ENCODE data around the gene EFCAB3. TPM values are rescaled to one million over a fixed set of nuclear protein-coding genes. Genes with fewer than 3 reads are reported as not detected.
"Not testable (repeated sequence)": the region's sequence is repeated elsewhere in the genome, so short reads cannot be mapped to it uniquely, and the experiment has no call there.

Gene EFCAB3
- not detected for total RNA-seq

GRCh38 chr17:62380253-62380652, at the start of gene EFCAB3:
TSS of gene EFCAB3 (plus strand) at chr17:62380553. CDS start at chr17:62382980, 2,427 bp downstream.
- no peak for ATAC-seq
- no peak within 1 kb of the TSS for H3K27ac Mint-ChIP-seq
- H3K9me3 Mint-ChIP-seq (ENCODE audit: low read depth), result no peaks in the 10 kb centered on the region
- CTCF ChIA-PET, result no interaction called here
- POLR2A ChIA-PET, result no interaction called here
- peaks cover 8% of the 10 kb centered on the region for H3K27me3 Mint-ChIP-seq
- no peaks in the 10 kb centered on the region for H3K36me3 Mint-ChIP-seq (ENCODE audit: low read depth)
- H3K4me1 Mint-ChIP-seq, result no peaks in the 10 kb centered on the region
- DNase-seq, result no peak
- intact Hi-C loops (cut with DNase I, micrococcal nuclease), result no loop called here
- no peak within 1 kb of the TSS for H3K4me3 Mint-ChIP-seq

DNA sequence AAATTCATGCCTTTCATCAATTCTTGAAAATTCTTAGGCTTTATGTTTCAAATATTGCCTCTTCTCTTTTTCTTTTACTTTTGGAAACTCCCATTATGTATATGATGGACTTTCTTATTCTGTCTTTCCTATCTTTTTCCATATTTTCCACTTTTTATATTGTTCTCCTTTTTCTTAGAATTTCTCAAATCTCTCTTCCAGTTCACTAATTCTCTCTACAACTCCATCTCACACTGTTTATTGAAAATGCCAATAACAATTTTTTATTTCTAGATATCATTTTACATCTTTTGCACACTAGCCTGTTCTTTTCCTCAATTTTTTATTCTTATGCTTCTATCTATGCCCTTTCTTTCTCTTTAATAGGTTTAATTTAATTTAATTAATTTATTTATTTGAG, 43.8 kb upstream of the EFCAB3 start:
- H3K27ac Mint-ChIP-seq, result no peak overlapping the region
- ATAC-seq, result no peak
- peaks cover 2% of the 10 kb centered on the region for H3K36me3 Mint-ChIP-seq (ENCODE audit: low read depth)
- no peak for DNase-seq
- H3K27me3 Mint-ChIP-seq, result peaks cover 3% of the 10 kb centered on the region
- no peaks in the 10 kb centered on the region for H3K4me1 Mint-ChIP-seq
- intact Hi-C loops (cut with DNase I, micrococcal nuclease), result no loop called here
- peaks cover 3% of the 10 kb centered on the region for H3K9me3 Mint-ChIP-seq (ENCODE audit: low read depth)
- H3K4me3 Mint-ChIP-seq, result no peak overlapping the region
- ChIA-PET POLR2A (no interaction called here), CTCF (no interaction called here)

GRCh38 chr17:62343764-62344270, 36.5 kb upstream of the EFCAB3 start:
- peaks cover 26% of the 10 kb centered on the region for H3K27me3 Mint-ChIP-seq
- no peak overlapping the region for H3K4me3 Mint-ChIP-seq
- CTCF ChIA-PET, result no interaction called here
- intact Hi-C loops (cut with DNase I, micrococcal nuclease), result no loop called here
- no peaks in the 10 kb centered on the region for H3K4me1 Mint-ChIP-seq
- no peak for ATAC-seq
- H3K27ac Mint-ChIP-seq, result no peak overlapping the region
- no peak for DNase-seq
- no peaks in the 10 kb centered on the region for H3K9me3 Mint-ChIP-seq (ENCODE audit: low read depth)
- POLR2A ChIA-PET, result no interaction called here
- H3K36me3 Mint-ChIP-seq (ENCODE audit: low read depth), result no peaks in the 10 kb centered on the region

- Mint-ChIP-seq H3K36me3 (ENCODE audit: low read depth) (no peaks in the 10 kb centered on the region), H3K9me3 (ENCODE audit: low read depth) (no peaks in the 10 kb centered on the region), H3K4me1 (no peaks in the 10 kb centered on the region), H3K4me3 (no peak overlapping the region), H3K27me3 (peaks cover 26% of the 10 kb centered on the region), H3K27ac (no peak overlapping the region)
- ChIA-PET CTCF (no interaction called here), POLR2A (no interaction called here)
- intact Hi-C loops (cut with DNase I, micrococcal nuclease), result no loop called here
- no peak for DNase-seq
- ATAC-seq, result no peak
Observed at GRCh38 chr17:62351176-62351575, 29.2 kb upstream of the EFCAB3 start.

DNA sequence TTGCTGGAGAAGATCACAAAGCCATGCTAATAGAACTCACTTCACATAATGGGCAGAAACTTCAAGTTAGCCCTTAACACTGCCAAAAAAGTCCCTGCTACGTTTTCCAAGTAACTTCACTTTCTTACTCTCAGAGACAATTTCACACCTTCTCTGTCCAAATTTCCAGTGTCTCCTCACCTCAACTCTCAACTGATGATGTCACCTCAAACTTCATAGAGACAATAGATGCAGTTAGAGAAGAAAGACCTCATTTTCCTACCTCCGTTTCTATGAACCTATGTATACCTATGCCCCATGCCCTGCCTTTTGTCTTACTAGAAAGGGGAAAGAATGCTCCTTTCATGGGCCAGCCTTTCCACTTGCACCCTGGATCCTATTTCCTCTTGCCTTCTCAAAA, 14.2 kb upstream of the EFCAB3 start:
- Mint-ChIP-seq H3K27ac (no peak overlapping the region), H3K27me3 (no peaks in the 10 kb centered on the region), H3K9me3 (ENCODE audit: low read depth) (no peaks in the 10 kb centered on the region), H3K4me3 (no peak overlapping the region), H3K36me3 (ENCODE audit: low read depth) (no peaks in the 10 kb centered on the region), H3K4me1 (no peaks in the 10 kb centered on the region)
- DNase-seq (no peak), ATAC-seq (no peak)
- ChIA-PET CTCF (interaction anchor here (0.7 kb wide), 1 partner anchor 62 kb away, joined by 3 read pairs; no protein-coding TSS in a partner anchor), POLR2A (no interaction called here)
- intact Hi-C loops (cut with DNase I, micrococcal nuclease), result no loop called here

- Mint-ChIP-seq H3K9me3 (ENCODE audit: low read depth) (no peaks in the 10 kb centered on the region), H3K36me3 (ENCODE audit: low read depth) (no peaks in the 10 kb centered on the region), H3K4me3 (no peak overlapping the region), H3K27me3 (peaks cover 5% of the 10 kb centered on the region), H3K4me1 (no peaks in the 10 kb centered on the region), H3K27ac (no peak overlapping the region)
- intact Hi-C loops (cut with DNase I, micrococcal nuclease), result no loop called here
- ATAC-seq, result no peak
- CTCF ChIA-PET, result no interaction called here
- DNase-seq, result no peak
- POLR2A ChIA-PET, result no interaction called here
Observed at GRCh38 chr17:62381561-62381960, 1.2 kb downstream of the EFCAB3 start.

DNA sequence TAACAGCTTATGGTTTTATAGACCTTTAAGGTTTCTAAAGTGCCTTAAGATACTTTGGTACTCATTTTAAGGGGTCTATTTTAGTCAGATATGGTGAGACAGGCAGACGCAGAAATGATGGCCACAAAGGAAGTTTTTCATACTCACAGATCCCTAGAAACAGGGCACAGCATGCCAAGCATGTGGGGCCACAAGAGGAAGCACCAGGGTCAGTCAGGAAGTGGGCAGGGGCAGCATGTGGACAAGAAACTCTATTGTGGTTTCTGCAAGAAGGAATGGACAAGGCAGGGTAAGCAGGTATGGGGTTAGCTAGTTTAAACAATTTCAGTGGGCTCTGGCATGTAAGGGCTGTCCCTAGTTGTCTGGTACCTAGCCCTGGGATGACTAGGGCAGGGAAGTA, 8.5 kb downstream of the EFCAB3 start:
- H3K9me3 Mint-ChIP-seq (ENCODE audit: low read depth), result no peaks in the 10 kb centered on the region
- POLR2A ChIA-PET, result no interaction called here
- DNase-seq (no peak), ATAC-seq (no peak)
- no peaks in the 10 kb centered on the region for H3K36me3 Mint-ChIP-seq (ENCODE audit: low read depth)
- H3K27ac Mint-ChIP-seq, result no peak overlapping the region
- CTCF ChIA-PET, result no interaction called here
- no peaks in the 10 kb centered on the region for H3K4me1 Mint-ChIP-seq
- H3K4me3 Mint-ChIP-seq, result no peak overlapping the region
- H3K27me3 Mint-ChIP-seq, result peaks cover 13% of the 10 kb centered on the region
- intact Hi-C loops (cut with DNase I, micrococcal nuclease), result no loop called here

DNA sequence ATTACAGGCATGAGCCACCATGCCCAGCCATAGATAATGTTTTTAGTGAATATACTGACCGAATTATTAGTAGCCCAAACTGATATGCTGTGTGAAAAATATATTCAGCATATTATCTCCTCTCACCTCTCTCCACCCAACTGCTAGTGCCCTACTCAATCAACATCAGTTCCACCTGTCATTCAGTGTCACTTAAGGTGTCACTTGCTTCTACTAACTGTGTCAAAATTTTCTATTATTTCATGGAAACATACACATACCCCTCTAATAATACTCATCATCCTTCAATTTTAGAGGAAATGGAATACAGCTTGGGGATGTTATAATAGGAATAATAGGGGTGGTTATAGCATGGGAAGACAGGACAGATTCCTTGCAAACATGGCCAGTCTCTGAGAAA, 12.6 kb downstream of the EFCAB3 start:
- Mint-ChIP-seq H3K4me1 (no peaks in the 10 kb centered on the region), H3K27ac (no peak overlapping the region), H3K4me3 (no peak overlapping the region), H3K27me3 (peaks cover 7% of the 10 kb centered on the region), H3K36me3 (ENCODE audit: low read depth) (no peaks in the 10 kb centered on the region), H3K9me3 (ENCODE audit: low read depth) (no peaks in the 10 kb centered on the region)
- intact Hi-C loops (cut with DNase I, micrococcal nuclease), result no loop called here
- ChIA-PET POLR2A (no interaction called here), CTCF (no interaction called here)
- ATAC-seq, result no peak
- no peak for DNase-seq

DNA sequence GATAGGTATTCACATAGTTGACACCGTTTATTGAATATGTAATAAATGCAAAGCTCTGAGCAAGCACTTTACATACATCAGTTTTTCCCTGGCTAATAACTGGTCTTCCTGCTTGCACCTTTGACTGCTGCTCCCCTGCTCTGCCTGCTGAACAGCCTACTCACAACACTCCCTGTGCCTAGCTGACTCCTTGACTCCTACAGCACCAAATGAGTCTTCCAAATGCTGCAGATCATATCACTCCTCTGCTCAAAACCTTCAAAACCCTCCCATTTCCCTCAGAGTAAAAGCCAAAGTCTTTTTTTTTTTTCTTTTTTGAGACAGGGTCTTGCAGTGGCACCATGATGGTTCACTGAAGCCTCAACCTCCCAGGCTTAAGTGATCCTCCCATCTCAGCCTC, 18.5 kb downstream of the EFCAB3 start:
- intact Hi-C loops (cut with DNase I, micrococcal nuclease), result no loop called here
- no peak for ATAC-seq
- CTCF ChIA-PET, result no interaction called here
- Mint-ChIP-seq H3K4me1 (no peaks in the 10 kb centered on the region), H3K4me3 (no peak overlapping the region), H3K9me3 (ENCODE audit: low read depth) (peaks cover 4% of the 10 kb centered on the region), H3K27ac (no peak overlapping the region), H3K36me3 (ENCODE audit: low read depth) (no peaks in the 10 kb centered on the region), H3K27me3 (peaks cover 15% of the 10 kb centered on the region)
- POLR2A ChIA-PET, result no interaction called here
- no peak for DNase-seq

DNA sequence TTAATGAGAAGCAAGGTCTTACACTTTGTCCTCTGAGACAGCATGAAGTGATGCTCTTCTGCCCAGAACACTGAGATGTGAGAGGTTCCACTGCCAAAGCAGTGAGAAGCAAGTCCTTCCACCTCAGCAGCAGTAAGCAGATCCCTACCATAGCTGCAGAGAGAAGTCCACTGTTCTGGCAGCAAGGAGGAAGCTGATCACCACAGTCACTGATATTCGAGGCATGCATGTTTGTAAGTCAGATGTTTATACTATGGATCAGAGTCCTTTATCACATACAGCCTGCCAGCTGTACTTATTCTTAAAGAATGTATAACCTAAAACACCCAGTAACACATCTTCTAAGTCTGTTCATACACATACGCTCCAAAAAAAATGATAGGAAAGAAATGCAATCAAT, 25.1 kb downstream of the EFCAB3 start:
- Mint-ChIP-seq H3K36me3 (ENCODE audit: low read depth) (no peaks in the 10 kb centered on the region), H3K4me1 (no peaks in the 10 kb centered on the region), H3K9me3 (ENCODE audit: low read depth) (peaks cover 4% of the 10 kb centered on the region), H3K27ac (no peak overlapping the region), H3K4me3 (no peak overlapping the region), H3K27me3 (peaks cover 19% of the 10 kb centered on the region)
- ChIA-PET CTCF (interaction anchor here (1.1 kb wide), 1 partner anchor 857 kb away, joined by 3 read pairs; no protein-coding TSS in a partner anchor), POLR2A (no interaction called here)
- no peak for ATAC-seq
- intact Hi-C loops (cut with DNase I, micrococcal nuclease), result no loop called here
- DNase-seq, result no peak

- CTCF ChIA-PET, result interaction anchor here (0.7 kb wide), 1 partner anchor 1017 kb away, joined by 4 read pairs; no protein-coding TSS in a partner anchor
- H3K4me1 Mint-ChIP-seq; POLR2A ChIA-PET; H3K27ac Mint-ChIP-seq; H3K9me3 Mint-ChIP-seq (ENCODE audit: low read depth); H3K36me3 Mint-ChIP-seq (ENCODE audit: low read depth); ATAC-seq; H3K27me3 Mint-ChIP-seq; H3K4me3 Mint-ChIP-seq; intact Hi-C loops (cut with DNase I, micrococcal nuclease); DNase-seq: not testable (repeated sequence)
Observed at GRCh38 chr17:62413090-62413489, 32.7 kb downstream of the EFCAB3 start.

DNA sequence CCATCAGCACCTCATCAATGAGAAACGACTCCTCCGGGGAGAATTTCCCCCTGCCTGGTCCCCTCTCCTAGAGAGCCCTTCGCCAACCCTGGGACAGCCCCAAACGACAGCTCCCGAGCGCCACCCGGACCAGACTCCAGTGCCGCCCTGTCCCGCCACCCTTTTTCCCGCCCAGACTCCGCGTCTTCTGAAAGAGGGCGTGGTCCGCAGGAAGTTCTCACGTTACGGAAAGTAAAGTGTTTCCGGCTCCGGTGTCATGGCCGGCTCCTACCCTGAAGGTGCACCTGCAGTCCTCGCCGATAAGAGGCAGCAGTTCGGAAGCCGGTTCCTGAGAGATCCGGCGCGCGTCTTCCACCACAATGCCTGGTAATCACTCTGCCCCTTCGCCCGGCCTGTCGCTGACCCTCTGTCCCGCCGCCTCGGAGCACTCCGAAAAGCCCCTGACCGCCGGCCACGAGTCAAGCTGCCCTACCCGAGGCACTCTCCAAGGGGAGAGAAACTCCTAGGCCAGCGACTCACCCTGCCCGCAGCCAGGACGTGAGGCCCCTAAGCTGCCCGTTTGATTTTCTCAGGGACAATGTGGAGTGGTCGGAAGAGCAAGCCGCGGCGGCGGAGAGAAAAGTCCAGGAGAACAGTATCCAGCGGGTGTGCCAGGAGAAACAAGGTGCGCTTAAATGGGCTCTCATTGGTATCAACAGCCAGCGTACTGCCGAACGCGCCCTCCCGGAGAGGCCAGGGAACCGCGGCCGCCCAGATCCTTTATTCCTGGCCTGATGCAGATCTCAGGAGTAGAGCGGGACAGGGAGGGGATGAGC, 43.5 kb downstream of the EFCAB3 start, which contains the start of gene METTL2A:
Gene METTL2A (plus strand): TSS at position 251 of the 815 bp plus-strand sequence. CDS start 6 bp downstream, at position 257.
- H3K4me3 Mint-ChIP-seq, result peak within 1 kb of the TSS; percentile 83
- DNase-seq (peak; percentile 95), ATAC-seq (peak; percentile 94)
- POLR2A ChIA-PET; H3K27me3 Mint-ChIP-seq; H3K9me3 Mint-ChIP-seq (ENCODE audit: low read depth): not testable (repeated sequence)
- intact Hi-C loops (cut with DNase I, micrococcal nuclease), result loop anchor here (1.0 to 10.0 kb wide), 9 partner anchors 53 to 983 kb away; partner anchors contain the start of genes TLK2 (in 2 of the 2), INTS2 (in 1 of the 2), MED13 (in 1 of the 2) and TANC2 (in 1 of the 2)
- CTCF ChIA-PET, result interaction anchor here (0.7 kb wide), 1 partner anchor 360 kb away, joined by 3 read pairs; no protein-coding TSS in a partner anchor
- H3K27ac Mint-ChIP-seq, result peak within 1 kb of the TSS; percentile 93
- peaks cover 21% of the 10 kb centered on the region for H3K36me3 Mint-ChIP-seq (ENCODE audit: low read depth)
- peaks cover 28% of the 10 kb centered on the region for H3K4me1 Mint-ChIP-seq
